ENCODE data around the gene SPTBN4. TPM values are rescaled to one million over a fixed set of nuclear protein-coding genes. Genes with fewer than 3 reads are reported as not detected.
"Not testable (repeated sequence)": the region's sequence is repeated elsewhere in the genome, so short reads cannot be mapped to it uniquely, and the experiment has no call there.

Gene SPTBN4
- polyA plus RNA-seq, 5 donors = 0.73 to 1.9 (median 1.3) TPM

DNA sequence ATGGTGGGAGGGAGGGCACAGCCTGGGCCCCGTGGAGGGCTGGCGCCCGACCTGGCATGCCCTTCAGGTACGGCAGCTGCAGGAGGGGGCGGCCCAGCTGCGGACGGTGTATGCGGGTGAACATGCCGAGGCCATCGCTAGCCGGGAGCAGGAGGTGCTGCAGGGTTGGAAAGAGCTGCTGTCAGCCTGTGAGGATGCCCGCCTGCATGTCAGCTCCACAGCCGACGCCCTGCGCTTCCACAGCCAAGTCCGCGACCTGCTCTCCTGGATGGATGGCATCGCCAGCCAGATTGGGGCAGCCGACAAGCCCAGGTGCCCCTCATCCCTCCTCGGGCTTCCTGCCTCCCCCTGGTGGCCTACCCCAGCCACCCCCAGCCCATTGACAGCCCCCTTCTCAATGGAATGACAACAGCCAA, 93.3 kb downstream of the SPTBN4 start:
- DNase-seq = no peak

DNA sequence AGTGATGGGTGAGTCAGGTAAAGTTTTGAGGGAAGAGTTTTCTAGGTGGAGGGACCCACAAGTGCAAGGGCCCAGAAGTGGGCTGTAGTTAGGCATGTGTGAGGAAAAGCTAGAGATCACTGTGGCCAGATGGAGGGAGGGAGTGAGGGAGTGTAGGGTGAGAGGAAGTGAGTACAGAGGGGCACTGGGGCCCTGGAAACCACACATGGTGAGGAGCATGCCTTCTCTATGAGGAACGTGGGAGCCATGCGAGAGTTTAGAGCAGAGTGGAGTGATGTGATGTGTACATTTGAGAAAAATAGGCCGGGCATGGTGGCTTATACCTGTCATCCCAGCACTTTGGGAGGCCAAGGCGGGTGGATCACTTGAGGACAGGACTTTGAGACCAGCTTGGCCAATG, 95.1 kb downstream of the SPTBN4 start:
- no peak for DNase-seq

DNA sequence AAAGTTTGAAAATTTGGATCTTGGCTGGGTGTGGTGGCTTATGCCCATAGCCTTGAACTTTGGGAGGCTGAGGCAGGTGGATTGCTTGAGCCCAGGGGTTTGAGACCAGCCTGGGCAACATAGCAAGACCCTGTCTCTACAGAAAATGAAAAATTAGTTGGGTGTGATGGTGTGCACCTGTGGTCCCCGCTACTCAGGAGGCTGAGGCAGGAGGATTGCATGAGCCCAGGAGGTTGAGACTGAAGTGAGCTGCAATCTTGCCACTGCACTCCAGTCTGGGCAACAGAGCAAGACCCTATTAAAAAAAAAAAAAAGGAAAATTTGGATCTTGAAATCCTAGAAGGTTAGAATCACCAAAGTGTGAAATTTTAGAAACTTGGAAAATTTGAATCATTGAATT, 97.7 kb downstream of the SPTBN4 start:
- DNase-seq = not testable (repeated sequence)

DNA sequence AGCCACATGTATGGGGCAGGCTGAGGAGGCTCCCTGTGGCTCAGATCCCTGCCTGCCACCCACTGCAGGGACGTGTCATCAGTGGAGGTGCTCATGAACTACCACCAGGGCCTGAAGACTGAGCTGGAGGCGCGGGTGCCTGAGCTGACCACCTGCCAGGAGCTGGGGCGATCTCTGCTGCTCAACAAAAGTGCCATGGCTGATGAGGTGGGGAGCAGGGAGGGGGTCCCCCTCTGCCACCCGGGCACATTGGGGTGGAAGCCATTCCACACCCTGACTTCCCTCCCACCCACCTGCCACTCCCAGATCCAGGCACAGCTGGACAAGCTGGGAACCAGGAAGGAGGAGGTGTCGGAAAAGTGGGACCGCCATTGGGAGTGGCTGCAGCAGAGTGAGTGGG, 98.6 kb downstream of the SPTBN4 start:
- DNase-seq = no peak

DNA sequence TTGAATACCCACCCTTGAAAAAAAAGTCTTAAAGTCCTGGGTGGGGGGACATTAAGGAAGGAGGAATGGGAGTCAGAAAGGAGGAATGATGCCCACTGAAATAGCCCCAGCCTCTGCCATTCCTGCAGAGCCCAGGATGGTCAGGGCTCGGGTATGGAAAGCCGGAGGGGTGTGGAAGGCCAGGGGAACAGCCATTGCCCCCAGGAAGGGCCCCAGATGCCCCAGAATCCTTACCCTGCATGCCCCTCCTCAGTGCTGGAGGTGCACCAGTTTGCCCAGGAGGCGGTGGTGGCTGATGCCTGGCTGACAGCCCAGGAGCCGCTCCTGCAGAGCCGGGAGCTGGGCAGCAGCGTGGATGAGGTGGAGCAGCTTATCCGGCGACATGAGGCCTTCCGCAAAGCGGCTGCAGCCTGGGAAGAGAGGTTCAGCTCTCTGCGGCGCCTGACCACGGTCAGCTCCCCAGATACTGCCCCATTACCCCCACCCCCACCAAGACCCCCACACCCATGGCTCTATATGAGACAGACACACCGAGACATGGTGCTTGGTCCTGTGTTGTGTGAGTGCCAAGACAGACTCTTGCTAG, 99.2 kb downstream of the SPTBN4 start:
- DNase-seq = no peak

DNA sequence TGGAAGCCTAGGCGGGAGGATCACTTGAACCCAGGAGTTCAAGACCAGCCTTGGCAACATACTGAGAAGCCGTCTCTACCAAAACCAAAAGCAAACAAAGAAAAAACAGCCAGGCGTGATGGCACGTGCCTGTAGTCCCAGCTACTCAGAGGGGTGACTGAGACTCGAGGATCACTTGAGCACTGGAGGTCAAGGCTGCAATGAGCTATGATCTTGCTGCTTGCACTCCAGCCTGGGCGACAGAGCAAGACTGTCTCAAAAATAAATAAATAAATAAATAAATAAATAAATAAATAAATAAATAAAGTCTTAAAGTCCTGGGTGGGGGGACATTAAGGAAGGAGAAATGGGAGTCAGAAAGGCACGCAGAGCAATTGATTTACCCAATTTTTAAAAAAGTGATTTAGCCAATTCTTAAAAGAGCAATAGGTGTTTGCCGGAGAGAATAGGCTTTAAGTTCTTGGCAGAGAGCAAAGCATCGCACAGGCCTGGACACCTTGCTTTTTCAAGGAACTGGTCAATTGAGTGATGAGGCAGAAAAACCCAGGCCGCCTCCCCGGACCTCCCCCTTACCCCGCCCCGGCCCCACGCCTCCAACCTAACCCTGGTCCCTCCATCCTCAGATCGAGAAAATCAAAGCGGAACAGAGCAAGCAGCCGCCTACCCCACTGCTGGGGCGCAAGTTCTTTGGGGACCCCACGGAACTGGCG, 100.4 kb downstream of the SPTBN4 start:
- DNase-seq = no peak

DNA sequence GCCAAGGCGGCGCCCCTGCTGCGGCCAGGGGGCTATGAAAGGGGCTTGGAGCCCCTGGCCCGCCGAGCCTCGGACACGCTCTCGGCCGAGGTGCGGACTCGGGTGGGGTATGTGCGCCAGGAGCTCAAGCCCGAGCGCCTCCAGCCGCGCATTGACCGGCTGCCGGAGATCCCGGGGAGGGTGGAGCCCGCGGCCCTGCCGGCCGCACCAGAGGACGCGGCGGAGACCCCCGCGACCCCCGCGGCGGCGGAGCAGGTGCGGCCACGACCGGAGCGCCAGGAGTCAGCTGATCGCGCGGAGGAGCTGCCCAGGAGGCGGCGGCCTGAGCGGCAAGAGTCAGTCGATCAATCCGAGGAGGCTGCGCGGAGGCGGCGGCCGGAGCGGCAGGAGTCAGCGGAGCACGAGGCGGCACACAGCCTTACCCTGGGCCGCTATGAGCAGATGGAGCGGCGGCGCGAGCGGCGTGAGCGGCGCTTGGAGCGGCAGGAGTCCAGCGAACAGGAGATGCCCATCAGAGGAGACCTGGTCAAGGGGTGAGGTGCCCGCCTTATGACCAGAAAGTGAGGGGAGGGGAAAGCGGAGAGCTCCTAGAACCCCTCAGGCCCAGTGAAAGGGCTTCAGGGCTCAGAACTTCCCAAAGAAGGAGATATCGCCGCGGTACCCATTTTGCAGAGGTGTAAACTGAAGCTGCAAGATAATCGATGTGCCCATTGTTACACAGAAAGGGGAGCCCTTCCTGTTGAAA, 101.1 kb downstream of the SPTBN4 start:
- DNase-seq = no peak

DNA sequence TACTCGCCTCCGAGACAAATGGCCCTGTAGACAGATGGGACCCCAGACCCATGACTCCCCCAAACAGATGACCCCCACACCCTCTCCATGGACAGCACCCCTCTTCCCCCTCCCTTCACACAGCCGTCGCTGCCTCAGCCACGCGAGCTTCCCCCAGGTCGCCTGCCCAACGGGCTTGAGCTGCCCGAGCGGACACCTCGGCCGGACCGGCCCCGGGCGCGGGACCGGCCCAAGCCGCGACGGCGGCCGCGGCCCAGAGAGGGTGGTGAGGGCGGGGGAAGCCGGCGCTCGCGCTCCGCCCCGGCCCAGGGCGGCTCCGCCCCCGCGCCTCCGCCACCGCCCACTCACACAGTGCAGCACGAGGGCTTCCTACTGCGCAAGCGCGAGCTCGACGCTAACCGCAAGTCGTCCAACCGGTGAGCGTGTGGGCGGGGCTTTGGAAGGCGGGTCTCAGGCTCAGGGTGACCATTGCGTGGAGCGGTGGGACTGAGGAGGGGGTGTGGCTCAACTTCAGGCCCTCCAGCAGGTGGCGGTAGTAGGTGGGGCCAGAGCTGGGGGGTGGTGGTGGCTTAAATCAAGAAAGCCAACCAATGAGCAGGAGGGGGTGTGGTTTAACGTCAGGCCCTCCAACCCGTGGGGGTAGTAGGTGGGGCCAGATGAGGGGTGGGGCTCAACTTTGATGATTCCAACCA, 103.7 kb downstream of the SPTBN4 start:
- peak; percentile 89 to 93 for DNase-seq

DNA sequence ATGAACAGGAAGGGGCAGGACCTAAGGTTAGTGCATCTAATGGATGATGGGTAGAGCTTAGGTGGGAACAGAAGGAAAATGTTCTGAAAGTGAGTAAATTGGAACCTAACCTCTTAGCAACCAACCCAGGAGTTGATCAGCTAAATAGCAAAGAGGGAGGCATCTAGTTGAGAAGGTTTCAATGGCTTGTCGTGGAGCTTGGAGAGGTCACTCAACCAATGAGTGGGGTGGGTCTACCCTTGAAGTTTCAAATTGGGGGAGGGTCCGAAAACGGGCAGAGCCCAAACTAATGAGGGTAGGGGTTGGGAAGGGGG, 104.2 kb downstream of the SPTBN4 start:
- no peak for DNase-seq

DNA sequence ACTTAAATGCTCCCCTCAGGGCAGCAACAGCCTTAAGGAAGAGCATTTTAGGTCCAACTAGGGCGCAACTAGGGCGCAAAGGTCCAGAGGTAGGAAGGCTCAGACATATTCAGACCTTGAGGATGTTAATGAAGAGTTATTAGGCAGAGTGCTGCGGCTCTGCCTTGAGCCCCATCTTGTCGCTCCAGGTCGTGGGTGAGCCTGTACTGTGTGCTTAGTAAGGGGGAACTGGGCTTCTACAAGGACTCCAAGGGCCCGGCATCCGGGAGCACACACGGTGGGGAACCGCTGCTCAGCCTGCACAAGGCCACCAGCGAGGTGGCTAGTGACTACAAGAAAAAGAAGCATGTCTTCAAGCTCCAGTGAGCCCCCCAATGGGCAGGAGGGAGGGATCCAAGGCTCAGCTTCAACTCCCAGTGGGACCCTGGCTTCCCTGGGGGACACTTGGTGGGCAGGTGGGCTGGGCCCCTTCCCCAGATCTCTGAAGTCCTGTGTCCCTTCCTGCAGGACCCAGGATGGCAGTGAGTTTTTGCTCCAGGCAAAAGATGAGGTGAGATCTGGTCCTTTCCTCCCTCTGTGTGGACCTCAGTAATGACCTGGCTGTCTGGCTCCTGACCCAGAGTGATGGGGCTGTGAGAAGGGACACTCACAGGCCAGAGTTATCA, 105.2 kb downstream of the SPTBN4 start:
- no peak for DNase-seq

DNA sequence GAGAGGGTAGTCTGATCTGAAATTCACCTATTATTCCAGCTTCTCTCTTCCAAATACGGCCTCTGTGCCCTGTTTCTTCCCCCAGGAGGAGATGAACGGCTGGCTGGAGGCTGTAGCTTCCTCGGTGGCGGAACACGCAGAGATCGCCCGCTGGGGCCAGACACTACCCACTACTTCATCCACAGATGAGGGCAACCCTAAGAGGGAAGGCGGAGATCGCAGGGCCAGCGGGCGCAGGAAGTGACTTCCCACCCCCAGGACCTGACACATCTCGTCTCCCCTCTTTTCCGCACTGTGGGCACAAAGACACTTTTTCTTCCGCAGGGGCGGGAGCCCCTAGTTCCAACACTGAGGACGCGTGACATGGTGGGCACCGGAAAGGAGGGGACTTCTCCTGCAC, 108.5 kb downstream of the SPTBN4 start:
- no peak for DNase-seq

DNA sequence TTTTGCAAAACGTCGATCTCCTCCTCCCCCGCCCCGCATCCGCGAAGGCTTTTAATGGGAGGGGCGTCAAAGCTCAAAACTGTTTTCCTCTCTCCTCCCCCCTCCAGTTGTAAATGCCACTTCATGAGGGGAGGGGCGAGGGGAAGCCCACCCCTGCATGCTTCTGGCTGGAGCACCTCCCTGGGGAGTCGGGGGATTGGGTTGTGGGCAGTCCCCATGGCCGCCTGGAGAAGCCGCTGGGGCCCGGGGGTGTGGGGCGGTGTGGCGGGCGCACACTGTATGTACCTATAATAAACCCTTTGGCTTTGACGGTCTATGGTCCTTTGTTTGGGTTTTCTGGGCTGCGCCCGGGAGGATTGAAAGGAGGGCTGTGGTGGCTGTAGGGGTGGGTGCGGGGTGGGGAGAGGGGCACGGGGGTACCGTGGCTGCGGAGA, 109.4 kb downstream of the SPTBN4 start:
- no peak for DNase-seq

DNA sequence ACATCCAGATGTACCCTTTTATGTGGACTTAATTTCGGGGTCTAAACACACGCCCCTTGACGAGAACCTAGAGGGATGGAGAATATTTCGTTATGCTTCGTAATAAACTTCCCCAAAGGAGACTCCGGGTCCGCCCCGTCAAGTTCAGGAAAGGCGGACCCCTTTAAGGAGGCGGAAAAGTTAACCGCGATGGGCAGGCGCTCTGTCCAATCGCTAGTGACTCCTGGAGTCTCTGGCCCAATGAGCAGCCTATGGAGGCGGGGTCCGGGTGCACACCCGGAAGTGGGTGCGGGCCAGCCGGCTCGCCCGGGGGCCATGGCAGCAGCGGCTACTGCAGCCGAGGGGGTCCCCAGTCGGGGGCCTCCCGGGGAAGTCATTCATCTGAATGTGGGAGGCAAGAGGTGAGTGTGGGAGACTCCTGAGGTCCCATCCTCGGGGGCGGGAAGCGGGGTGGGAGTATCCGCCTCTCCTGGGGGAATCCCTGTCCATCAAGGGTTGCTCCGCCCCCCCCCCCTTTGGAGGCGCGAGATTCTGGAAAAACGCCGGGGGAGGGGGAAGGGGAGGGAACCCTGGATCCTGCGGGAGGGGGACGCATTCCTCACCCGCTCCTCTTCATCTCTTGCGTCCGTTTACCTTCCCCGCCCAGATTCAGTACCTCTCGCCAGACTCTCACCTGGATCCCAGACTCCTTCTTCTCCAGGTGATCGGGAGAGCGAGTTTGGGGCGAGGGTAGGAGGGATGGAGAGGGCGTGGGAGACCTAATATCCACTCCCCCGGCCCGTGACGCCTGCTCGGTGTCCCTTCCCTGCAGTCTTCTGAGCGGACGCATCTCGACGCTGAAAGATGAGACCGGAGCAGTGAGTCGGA, 110.0 kb downstream of the SPTBN4 start, which contains the start of gene SHKBP1:
Gene SHKBP1, plus strand, starts transcription at position 289 of the 867 bp plus-strand sequence. Its CDS starts 27 bp downstream, at position 316.
- peak; percentile 93 to 94 for DNase-seq

DNA sequence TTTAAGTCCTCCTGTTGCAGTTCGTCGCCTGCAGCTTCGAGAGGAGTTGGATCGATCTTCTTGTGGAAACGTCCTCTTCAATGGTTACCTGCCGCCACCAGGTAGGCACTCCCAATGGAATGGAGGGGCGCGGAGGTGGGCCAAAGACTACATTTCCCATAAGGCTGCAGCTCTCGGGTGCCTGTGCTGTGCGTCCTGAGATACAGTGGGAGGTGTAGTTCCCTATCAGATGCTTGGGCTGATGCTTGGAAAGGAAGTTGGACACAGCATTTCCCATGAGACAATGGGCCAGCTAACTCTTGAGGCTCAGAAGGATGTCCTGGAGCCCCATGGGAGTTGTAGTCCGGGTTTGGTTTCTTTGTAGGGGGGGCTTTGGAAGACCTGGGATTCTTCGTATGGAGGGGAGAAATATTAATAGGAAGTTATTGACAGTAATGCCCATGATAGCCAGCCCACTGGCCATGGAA, 111.7 kb downstream of the SPTBN4 start:
- DNase-seq = no peak

DNA sequence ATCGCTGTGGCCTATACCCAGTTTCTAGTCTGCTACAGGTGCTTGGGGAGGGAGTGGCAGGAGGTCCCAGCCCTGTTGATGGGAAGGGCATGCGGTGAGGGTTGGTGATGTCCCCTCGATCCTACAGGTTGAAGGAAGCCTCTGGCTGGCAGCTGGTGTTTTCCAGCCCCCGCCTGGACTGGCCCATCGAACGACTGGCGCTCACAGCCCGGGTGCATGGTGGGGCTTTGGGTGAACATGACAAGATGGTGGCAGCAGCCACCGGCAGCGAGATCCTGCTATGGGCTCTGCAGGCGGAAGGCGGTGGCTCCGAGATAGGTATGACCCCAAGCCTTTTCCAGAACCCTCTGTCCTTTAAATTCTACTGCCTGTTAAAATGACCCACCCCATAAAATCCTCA, 113.8 kb downstream of the SPTBN4 start:
- no peak for DNase-seq

DNA sequence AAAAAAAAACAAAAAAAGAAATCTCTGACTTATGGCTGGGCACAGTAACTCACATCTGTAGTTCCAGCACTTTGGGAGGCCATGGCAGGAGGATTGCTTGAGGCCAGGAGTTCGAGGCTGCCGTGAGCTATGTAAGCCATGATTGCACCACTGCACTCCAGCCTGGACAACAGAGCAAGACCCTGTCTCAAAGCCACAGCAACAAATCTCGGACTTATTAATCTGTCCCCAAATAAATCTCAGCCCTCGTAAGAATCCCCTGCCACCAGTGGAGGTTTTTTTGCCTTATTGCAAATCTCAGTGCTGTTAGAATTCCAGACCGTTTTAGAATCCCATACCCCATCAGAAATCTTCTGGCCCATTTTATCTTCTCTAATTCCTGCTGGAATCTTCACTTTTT, 114.7 kb downstream of the SPTBN4 start:
- no peak for DNase-seq

DNA sequence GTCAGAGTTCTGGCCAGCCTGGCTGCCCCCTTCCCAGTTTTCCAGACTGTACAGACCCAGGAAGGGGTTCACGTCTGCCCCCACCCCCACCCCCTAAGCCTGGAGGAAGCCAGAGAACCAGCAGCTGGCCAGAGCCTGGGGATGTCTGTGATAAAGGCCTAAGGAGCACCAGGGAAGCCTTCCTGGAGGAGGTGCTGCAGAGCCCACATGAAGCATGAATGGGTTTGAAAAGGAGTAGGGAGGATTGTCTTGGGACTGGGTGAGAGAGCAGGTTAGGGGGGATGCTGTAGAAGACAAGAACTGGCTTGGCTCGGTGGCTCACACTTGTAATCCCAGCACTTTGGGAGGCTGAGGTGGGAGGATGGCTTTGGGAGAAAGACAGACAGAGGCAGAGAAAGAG, 115.7 kb downstream of the SPTBN4 start:
- no peak for DNase-seq

DNA sequence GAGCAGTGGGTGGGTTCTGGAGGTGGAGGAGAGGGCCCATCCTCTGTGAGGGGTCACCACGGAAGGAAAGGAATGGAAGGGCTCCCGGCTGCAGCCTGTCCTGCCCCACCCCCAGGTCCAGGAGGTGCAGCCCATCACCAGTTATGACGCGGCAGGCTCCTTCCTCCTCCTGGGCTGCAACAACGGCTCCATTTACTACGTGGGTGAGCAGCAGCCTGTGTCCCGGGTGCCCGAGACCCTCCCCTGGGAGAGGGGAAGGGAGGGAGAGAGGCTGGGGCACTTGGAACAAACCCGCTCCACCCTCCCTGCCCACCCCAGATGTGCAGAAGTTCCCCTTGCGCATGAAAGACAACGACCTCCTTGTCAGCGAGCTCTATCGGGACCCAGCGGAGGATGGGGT, 116.5 kb downstream of the SPTBN4 start:
- DNase-seq = no peak

DNA sequence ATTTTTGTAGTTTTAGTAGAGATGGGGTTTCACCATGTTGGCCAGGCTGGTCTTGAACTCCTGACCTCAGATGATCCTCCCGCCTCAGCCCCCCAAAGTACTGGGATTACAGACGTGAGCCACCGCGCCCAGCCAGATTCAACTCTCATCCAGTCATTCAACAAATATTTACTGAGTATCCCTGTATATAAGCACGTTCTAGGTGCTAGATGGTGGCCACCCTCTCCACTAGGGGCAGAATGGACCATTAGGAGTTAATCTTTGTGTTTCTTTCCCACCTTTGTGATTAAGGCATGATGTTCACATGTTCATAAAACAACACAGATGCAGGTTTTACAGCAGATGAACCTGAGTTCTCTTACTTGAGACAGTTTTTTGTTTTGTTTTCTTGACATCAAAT, 117.2 kb downstream of the SPTBN4 start:
- DNase-seq = no peak

DNA sequence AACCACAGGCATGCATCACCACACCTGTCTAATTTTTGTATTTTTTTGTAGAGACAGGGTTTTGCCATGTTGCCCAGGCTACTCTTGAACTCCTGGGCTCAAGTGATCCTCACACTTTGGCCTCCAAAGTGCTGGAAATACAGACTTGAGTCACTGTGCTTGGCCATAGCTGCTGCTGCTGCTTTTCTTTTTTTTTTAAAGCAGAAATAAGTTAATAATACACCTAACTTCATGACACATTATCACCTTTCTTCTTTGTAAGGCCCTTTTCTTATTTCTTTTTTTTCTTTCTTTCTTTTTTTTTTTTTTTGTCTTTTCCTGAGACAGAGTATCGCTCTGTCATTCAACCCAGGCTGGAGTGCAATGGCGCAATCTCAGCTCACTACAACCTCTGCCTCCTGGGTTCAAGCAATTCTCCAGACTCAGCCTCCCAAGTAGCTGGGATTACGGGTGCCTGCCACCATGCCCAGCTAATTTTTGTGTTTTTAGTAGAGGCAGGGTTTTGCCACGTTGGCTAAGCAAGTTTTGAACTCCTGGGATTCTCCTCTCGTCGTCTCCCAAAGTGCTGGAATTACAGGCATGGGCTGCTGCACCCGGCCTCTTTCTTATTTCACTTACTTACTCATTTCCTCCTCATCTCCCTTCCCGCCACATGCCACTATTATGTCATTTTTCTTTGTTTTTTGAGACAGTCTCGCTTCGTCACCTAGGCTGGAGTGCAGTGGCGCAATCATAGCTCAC, 118.6 kb downstream of the SPTBN4 start:
- DNase-seq = no peak
